NCI-H2107 treated with DMSO at 0.1 percent for 48 hours (cell line): ENCODE results near the gene RNF213.
"Not testable (repeated sequence)": the region's sequence is repeated elsewhere in the genome, so short reads cannot be mapped to it uniquely, and the experiment has no call there.

Experiments
- DNase-seq: peaks from one replicate; lab custom pipeline; 2025; ENCODE audit not compliant: unreplicated experiment; lab: John Stamatoyannopoulos, UW

RNF213 gene

DNA sequence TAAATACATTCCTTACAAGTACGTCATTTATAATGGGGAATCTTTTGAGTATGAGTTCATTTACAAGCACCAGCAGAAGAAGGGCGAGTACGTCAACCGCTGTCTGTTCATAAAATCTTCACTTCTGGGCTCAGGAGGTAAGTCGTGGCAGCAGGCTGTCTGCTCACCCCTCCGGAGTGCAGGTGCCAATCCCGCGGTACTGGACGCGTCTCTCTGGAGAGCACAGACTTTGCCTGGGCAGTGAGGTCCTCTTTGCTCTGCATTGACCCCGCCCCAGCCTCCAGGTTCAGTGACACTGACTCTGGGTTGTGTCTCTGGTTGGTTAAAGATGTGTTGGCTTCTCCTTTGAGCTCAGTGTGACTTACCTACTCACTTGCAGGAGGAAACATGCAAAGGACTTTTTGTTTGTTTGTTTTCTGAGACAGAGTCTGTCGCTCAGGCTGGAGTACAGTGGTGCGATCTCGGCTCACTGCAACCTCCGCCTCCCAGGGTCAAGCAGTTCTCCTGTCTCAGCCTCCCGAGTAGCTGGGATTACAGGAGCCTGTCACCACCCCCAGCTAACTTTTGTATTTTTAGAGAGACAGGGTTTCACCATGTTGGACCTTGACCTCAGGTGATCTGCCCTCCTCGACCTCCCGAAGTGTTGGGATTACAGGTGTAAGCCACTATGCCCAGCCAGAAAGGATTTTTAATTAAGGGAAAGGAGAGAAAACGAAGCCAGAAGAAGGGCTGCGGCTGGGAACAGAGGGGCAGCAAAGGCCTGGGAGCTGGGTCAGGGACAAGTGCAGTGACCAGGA is 31.2 kb downstream of the RNF213 start:
- DNase-seq = no peak

DNA sequence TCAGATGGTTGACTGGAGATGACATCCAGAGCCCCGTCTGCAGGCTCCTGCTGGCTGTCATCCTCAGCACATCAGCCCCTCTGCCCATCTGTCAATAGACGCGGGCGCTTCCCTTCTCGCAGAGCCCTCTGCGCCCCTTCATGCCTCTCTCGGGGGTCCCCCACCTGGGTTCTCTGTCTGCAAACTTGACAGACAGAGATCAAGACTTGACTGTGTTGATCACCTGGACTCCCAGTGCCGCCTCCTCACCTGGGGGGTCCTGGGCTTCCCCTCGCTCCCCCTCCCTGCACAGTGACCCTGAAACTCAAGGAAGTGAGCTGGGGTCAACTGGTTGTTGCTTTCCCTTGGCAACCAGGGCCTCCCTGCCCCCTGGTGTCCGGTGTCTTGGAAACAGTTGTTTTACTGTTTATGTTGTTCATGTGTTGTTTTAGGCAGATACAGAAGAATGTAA is 31.9 kb downstream of the RNF213 start:
- DNase-seq = no peak

DNA sequence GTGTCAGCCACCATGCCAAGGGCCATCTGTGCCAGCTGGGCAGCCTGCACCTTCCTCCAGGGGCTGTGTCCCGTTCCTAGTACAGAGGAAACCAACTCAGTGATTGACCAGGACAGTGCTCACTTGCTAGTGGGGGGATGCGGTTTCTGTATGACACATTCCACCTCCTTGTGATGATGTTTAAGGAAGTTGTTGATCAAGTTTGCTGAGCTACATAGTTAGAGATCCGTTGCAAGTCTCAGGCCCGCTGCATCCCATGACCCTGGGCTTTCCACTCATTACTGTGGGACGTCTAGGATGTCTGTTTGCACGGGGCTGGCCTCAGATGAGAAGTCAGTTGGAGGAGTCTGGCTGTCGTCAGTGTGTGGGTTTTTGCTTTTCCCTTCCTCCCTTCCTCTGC is 33.6 kb downstream of the RNF213 start:
- no peak for DNase-seq

DNA sequence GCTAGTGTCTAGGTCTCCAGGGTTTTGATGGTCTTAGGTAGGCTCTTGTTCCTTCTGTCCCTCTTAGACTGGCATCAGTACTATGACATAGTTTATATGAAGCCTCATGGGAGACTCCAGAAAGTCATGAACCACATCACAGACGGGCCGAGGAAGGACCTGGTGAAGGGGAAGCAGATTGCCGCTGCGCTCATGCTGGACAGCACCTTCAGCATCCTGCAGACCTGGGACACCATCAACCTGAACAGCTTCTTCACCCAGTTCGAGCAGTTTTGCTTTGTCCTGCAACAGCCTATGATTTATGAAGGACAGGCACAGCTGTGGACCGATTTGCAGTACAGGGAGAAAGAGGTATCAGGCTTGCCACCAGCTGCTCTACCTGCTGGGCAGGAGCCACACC is 34.0 kb downstream of the RNF213 start:
- DNase-seq = no peak

DNA sequence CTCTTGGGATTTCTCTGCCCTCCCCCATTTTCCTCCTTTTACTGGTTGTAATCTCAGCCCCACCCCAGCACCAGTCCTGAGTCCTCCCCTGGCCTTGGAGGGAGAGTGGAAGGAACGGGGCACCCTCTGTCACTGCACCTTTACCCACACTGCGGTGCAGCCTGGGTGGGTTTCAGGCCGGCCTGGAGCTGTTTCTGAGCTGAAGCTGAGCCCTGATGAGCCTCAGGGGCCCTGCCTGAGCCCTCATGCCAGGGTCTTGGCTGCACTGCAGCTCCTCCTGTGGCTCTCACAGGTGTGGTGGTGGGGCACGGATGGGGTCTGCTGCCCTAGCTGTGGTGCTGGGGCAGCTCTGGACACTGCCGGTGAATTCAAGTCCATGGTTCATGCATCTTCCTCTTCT is 34.5 kb downstream of the RNF213 start:
- no peak for DNase-seq

DNA sequence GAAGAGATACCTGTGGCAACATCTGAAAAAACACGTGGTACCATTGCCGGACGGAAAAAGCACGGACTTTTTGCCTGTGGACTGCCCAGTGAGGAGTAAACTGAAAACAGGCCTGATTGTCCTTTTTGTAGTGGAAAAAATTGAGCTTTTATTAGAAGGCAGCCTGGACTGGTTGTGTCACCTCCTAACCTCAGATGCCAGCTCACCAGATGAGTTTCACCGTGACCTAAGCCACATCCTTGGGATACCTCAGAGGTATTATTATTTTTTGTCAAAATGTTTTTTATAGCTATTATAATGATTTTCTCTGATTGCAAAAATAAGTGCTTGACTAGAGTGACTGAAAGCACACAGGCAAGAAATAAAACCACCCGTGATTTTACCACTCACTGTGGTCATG is 34.9 kb downstream of the RNF213 start:
- DNase-seq = no peak

DNA sequence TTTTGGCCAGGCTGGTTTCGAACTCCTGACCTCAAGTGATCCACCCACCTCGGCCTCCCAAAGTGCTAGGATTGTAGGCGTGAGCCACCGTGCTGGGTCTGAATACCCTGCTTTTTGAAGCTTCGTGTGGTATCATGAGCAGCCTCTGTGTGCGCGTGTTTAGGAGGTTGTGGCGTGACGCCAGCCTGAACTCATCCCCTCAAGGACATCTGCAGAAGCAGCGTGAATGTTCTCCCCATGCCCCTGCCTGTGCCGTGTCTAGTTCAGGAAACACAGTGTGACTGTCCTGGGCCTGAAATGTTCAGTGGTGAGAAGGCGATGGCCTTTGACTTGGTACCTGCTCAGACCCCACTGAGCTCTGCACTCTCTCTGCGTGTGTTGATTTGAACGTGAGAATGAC is 35.6 kb downstream of the RNF213 start:
- DNase-seq = no peak

DNA sequence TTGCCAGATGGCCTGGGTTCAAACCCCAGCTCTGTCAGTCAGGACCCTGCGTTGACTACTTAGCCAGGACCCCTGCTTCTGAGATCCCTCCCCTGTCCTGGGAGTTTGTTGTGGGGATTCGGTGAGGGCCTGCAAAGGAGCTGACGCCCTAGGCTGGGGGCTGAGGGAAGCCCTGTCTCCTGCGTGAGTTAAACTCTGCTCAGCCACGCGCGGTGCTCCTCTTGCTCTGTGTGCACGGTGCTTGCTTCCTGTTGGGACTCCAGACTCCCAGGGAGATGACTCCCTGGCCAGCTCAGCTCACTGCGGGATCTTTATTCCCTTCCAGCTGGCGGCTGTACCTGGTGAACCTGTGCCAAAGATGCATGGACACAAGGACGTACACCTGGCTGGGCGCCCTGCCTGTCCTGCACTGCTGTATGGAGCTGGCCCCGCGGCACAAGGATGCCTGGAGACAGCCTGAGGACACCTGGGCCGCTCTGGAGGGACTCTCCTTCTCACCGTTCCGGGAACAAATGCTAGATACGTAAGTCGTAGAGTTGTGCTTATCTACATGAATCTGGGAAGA is 37.4 kb downstream of the RNF213 start:
- no peak for DNase-seq

DNA sequence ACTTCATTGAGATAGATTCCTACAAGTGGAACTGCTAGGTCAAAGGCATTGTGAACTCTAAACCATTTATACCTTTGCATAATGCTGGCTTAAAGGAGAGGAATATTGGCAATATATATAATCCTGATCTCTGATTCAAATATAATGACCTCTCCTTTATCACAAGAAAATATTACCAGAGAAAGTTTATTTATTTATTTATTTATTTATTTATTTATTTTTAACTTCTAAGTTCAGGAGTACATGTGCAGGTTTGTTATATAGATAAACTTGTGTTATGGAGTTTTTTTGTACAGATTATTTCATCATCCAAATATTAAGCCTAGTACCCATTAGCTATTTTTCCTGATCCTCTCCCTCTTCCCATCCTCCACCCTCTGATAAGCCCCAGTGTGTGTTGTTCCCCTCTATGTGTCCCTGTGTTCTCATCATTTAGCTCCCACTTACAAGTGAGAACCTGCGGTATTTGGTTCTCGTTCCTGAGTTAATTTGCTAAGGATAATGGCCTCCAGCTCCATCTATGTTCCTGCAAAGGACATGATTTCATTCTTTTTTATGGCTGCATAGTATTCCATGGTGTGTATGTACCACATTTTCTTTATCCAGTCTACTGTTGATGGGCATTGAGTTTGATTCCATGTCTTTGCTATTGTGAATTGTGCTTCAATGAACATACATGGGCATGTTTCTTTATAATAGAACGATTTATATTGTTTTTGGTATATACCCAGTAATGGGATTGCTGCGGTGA is 38.9 kb downstream of the RNF213 start:
- DNase-seq = not testable (repeated sequence)

DNA sequence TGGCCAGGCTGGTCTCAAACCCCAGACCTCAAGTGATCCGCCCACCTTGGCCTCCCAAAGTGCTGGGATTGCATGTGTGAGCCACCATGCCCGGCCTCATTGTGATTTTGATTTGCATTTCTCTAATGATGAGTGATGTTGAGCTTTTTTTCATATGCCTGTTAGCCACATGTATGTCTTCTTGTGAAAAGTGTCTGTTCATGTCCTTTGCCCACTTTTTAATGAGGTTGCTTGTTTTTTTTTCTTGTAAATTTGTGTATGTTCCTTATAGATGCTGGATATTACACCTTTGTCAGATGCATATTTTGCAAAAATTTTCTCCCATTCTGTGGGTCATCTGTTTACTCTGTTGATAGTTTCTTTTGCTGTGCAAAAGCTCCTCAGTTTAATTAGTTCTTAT is 40.1 kb downstream of the RNF213 start:
- not testable (repeated sequence) for DNase-seq

DNA sequence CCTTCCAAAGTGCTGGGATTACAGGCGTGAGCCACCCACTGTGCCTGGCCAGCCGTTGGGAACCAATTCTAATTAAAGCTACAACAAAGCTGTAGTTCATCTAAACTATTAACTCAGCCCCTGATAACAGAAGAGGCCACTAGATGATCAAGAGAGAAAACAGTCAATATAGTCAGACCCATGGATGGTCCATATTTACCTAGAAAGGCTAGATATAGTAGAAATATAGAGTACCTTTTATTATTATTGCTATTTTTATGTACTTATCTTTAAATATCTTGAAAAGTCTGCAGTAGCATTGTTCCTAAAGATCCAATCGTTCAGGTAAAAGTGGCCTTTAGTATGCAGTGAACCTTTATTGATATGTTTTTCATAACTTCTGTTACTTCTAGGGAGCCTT is 43.2 kb downstream of the RNF213 start:
- DNase-seq = no peak

DNA sequence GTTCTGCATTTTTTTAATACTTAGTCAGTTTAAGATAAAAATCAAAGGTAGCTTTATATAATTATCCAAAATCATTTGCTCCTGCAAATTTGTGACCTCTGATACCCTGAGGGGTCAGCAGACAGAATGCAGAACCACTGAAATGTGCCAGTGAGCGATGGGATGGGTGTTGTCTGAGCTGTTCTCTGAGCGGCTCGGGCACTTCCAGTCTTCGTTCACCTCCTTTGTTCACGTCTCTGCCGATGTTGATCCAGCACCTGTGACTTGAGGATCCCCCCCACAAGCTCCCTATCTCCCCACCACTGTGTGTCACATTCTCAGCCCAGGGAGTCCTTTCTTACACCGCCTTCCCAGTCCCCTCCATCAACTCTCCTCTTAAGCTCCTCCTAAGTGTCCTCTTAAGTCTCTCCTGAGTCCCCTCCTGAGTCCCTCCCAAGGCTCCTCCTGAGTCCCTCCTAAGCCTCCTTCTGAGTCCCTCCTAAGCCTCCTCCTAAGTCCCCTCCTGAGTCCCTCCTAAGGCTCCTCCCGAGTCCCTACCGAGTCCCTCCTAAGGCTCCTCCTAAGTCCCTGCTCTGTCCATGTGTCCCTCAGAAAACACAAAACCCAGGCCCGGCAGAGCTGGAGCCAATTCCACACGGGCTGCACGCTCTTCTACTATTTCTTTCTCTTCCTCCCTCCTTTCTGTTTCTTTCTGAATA is 47.5 kb downstream of the RNF213 start:
- DNase-seq = no peak

DNA sequence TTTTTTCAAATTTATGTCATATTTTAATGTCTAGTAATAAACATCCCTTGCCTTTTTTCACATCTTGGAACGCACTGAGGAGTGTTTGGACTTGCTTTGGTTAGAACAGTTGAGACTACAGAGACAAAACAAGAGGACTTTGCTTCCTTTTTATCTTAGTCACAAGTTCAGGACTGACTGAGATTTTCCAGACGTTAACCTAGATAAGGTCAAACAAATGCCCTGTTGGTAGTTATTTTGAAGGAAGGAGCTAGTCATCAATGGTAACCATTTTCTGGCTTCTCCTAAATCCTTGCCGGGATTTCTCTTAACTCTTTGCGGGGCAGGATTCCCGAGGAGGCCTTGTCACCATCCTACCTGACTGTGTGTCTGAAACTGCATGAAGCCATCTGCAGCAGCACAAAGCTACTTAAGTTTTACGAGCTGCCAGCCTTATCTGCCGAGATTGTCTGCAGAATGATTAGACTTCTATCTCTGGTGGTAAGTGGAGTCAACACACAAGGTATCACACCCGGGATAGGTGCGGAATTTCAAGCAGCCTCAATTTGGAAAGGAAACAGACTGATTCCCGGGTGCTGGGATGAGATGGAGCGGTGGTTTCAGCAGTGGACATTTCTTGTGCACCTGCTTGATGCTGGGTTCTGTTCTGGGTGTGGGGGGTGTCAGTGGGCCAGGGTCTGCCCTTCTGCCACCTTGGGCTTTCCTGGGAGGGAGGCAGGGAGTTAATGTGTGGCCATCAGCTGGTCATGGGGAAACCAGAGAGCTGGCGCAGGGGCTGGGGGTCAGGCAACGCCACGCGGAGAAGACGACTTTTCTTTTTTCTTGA is 48.3 kb downstream of the RNF213 start:
- DNase-seq = no peak

DNA sequence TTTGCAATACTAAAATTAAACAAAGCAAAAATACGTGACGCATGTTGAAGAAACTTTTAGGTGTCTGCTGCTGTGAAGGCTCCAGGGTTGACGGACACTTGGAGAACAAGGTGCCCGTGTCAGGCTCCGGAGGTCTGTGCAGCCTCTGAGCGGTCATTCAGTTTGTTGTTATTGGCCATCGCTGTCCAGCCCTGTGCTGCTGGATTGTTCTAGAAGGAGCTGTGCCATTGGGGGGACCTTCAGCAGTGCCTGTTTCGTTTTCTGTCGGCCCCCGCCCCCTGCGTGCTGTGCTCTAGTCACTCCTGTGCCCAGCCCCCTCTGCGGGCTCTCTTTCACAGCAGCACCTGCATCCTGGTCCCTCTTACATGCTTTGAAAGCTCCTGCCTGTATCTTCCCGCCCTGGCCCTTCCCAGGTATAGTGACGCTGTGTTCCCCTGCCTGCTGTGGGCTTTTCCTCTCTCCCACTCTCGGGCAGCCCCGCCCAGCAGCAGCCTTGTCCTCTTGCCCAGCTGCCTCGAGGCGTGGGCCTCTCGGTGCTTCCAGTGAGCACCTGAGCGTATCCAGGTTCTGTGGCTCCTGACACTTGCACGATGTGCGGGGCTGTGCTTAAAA is 50.7 kb downstream of the RNF213 start:
- no peak for DNase-seq

DNA sequence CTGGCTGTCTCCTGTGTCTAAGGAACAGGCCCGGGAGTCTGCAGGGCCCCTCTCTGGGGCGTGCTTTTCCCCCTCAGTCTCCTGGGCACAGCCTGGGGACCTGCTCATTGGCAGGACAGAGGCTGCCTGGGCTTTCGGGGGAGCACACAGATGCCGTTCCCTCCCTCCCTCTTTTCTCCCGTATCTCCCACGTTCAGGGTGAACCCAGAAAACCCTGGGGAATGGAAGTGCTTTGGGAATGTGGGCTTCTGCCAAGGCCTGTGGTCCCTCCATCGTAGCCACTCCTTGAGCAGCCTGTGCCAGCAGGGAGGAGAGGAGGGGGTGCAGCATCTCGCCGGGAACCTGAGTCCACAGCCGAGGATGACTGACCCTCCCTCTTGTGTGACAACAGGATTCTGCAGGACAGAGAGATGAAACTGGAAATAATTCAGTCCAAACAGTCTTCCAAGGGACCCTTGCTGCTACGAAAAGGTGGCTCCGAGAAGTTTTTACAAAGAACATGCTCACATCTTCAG is 52.0 kb downstream of the RNF213 start:
- DNase-seq = no peak

DNA sequence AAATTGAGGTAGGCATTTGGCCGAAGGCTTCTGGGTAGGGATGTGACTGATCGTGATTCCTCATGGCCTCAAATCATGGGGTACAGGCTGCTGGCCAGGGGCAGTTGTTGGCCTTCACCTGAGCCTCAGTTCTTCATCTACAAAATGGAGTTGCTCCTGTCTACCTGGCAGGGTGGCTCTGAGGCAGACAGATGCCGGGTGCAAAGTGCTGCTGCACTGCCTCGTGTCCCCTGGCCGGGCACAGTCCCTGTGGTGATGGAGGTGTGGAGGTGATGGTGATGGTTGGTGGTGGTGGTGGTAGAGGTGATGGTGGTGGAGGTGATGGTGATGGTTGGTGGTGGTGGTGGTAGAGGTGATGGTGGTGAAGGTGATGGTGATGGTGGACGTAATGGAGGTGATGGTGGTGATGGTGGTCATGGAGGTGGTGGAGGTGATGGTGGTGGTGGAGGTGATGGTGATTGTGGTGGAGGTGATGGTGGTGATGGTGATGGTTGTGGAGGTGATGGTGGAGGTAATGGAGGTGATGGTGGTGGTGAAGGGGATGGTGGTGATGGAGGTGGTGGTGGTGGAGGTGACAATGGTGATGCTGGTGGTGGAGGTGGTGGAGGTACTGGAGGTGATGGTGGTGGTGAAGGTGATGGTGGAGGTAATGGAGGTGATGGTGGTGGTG is 52.6 kb downstream of the RNF213 start:
- DNase-seq = no peak

DNA sequence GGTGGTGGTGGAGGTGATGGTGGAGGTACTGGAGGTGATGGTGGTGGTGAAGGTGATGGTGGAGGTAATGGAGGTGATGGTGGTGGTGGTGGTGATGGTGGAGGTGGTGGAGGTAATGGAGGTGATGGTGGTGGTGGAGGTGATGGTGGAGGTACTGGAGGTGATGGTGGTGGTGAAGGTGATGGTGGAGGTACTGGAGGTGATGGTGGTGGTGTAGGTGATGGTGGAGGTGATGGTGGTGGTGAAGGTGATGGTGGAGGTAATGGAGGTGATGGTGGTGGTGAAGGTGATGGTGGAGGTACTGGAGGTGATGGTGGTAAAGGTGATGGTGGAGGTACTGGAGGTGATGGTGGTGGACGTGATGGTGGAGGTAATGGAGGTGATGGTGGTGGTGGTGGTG is 53.3 kb downstream of the RNF213 start:
- not testable (repeated sequence) for DNase-seq

DNA sequence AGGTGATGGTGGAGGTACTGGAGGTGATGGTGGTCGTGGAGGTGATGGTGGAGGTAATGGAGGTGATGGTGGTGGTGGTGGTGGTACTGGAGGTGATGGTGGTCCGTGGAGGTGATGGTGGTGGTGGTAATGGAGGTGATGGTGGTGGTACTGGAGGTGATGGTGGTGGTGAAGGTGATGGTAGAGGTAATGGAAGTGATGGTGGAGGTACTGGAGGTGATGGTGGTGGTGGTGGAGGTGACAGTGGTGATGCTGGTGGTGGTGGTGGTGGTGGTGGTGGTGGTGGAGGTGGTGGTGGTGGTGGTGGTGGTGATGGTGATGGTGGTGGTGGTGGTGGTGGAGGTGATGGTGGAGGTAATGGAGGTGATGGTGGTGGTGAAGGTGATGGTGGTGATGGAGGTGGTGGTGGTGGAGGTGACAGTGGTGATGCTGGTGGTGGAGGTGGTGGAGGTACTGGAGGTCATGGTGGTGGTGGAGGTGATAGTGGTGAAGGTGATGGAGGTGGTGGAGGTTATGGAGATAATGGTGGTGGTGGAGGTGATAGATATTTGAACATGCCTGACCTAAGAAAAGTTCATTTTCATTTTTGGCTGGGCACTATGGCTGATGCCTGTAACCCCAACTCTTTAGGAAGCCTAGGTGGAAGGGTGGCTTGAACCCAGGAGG is 55.0 kb downstream of the RNF213 start:
- no peak for DNase-seq

DNA sequence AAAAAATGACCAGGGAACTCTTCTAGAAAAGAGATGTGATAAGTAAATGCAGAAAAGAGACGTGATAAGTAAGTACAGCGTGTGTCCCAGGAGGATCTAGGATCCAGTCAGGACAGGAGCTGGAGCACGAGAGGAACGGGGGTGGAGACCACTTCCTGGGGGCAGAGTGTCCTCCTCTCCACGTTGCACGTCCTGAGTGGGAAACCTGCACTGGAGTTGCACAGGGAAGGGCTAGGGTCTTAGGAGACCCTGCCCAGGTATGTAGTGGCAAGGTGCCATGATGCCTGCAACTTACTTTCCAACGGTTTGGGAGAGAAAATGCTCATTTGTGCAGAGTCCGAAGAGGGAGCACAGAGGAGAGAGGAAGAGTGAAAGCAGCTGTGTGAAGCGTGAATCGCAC is 55.8 kb downstream of the RNF213 start:
- no peak for DNase-seq
